GM19238 (cell line): ENCODE results near the gene NAA50.

Experiments used
- DNase-seq: peaks from one replicate; pipeline ENCODE4 v3.0.0; 2011; ENCODE audit warnings: low spot score; ENCODE audit not compliant: insufficient read length

Gene NAA50

GRCh38 chr3:113743006-113743630, 2.9 kb downstream of the NAA50 start:
- DNase-seq: no peak

- no peak for DNase-seq
Observed at GRCh38 chr3:113741620-113742019, 4.4 kb downstream of the NAA50 start.

- no peak for DNase-seq
Observed at GRCh38 chr3:113741086-113741485, 5.0 kb downstream of the NAA50 start.

- peak; percentile 2 for DNase-seq
Observed at GRCh38 chr3:113736548-113737089, 9.4 kb downstream of the NAA50 start.

GRCh38 chr3:113731694-113732093, 14.4 kb downstream of the NAA50 start:
- DNase-seq: no peak

- no peak for DNase-seq
Observed at GRCh38 chr3:113730550-113730949, 15.5 kb downstream of the NAA50 start.

- no peak for DNase-seq
Observed at GRCh38 chr3:113728661-113729060, 17.4 kb downstream of the NAA50 start.

- no peak for DNase-seq
Observed at GRCh38 chr3:113721636-113722035, 24.4 kb downstream of the NAA50 start.

GRCh38 chr3:113719758-113720157, 26.3 kb downstream of the NAA50 start:
- no peak for DNase-seq

- no peak for DNase-seq
Observed at GRCh38 chr3:113719294-113719693, 26.8 kb downstream of the NAA50 start.

- DNase-seq: no peak
Observed at GRCh38 chr3:113717818-113718217, 28.2 kb downstream of the NAA50 start.

GRCh38 chr3:113717308-113717707, 28.7 kb downstream of the NAA50 start:
- DNase-seq: no peak

GRCh38 chr3:113714702-113715101, 31.3 kb downstream of the NAA50 start:
- DNase-seq: no peak

GRCh38 chr3:113712129-113712528, 33.9 kb downstream of the NAA50 start:
- no peak for DNase-seq

GRCh38 chr3:113707835-113708234, 38.2 kb downstream of the NAA50 start:
- DNase-seq: no peak

- DNase-seq: no peak
Observed at GRCh38 chr3:113698956-113699355, 47.1 kb downstream of the NAA50 start.

- DNase-seq: no peak
Observed at GRCh38 chr3:113698213-113698742, 47.8 kb downstream of the NAA50 start.

GRCh38 chr3:113697500-113698090, 48.5 kb downstream of the NAA50 start:
- no peak for DNase-seq

GRCh38 chr3:113696658-113697499, 49.2 kb downstream of the NAA50 start:
- DNase-seq: peak; percentile 96

- peak; percentile 86 for DNase-seq
Observed at GRCh38 chr3:113695786-113696645, 50.0 kb downstream of the NAA50 start, which contains the start of gene USF3. Gene USF3 (minus strand): TSS chr3:113696642. CDS start chr3:113674878, 21,764 bp downstream.

GRCh38 chr3:113695431-113695785, 50.6 kb downstream of the NAA50 start:
- DNase-seq: no peak
